ELR (cell line): ENCODE results near the gene GSTA1.
"Not testable (repeated sequence)": the region's sequence is repeated elsewhere in the genome, so short reads cannot be mapped to it uniquely, and the experiment has no call there.

Experiments used
- DNase-seq: peaks from one replicate; pipeline ENCODE4 v3.0.0-alpha.2; 2015; ENCODE audit warnings: low read depth

GSTA1 gene

DNA sequence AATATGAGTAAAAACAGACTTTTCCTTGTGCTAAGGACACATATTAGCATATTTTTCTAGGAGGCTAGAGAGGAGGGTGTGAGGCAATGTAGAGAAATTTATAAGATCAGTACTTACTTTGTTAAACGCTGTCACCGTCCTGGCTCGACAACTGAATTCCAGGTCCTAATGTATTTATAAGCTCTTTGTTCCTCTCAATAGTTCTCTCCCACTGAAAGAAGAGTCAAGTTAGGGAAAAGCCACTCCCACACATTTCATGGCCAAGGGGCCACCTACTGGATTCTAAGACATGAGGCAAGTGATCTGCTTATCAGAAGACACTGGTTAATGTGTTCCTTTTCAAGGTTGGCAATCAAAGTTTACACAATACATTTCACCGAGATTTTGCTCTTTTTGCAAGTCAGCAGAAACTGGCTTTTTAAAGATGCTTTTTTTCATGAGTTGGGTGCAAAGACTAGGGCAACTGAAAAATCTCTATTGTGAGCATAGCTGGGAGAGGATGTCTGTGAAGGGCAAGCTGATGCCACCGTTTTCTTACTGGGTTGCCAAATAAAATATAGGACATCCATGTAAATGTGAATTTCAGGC, at the start of gene GSTA1:
Gene GSTA1 (minus strand): TSS at position 149 of the 588 bp plus-strand sequence. CDS start 4,549 bp downstream, outside the sequence.
- not testable (repeated sequence) for DNase-seq

DNA sequence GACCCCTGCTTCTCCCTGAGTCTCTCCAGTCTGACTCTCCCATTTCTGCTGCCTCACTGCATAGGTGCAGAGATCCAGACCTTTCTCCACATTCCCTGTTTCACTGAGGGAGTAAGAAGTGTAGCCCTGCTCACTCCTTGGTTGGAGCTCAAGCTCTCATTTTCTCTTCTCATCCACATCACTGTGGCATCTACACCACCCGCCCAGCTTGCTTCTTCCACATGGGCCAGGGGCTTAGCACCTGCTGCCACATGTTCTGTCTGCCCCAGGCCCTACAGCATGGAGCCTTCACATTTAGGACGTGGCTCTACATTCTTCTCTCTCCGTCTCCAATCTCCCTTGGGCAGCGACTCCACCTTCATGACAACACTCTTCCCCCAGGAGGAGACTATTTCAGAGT, 45.5 kb upstream of the GSTA1 start:
- DNase-seq = no peak

GRCh38 chr6:52846002-52846401, 42.4 kb upstream of the GSTA1 start:
- DNase-seq = no peak

DNA sequence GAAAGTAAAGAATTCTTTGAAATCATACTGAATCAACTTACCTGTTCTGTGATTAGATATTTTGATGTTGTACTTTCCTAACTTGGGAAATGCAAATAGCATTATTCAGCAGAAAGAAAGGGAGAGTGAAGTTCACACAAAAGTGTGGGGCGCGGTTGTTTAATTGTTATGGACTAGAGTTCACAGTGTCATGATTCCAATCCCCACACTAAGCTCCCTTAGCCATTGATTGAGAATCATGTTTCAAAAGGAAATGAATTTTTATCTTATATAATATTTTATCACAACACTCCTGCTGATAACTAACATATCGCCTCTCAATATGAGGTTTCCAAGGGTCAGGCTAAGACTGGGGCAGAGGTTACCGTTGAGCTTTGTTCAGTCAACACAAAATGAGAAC, 40.0 kb upstream of the GSTA1 start:
- no peak for DNase-seq

GRCh38 chr6:52840763-52841585, 37.4 kb upstream of the GSTA1 start, which contains the start of gene GSTA5:
GSTA5 (minus strand) TSS chr6:52840813.
- no peak for DNase-seq

DNA sequence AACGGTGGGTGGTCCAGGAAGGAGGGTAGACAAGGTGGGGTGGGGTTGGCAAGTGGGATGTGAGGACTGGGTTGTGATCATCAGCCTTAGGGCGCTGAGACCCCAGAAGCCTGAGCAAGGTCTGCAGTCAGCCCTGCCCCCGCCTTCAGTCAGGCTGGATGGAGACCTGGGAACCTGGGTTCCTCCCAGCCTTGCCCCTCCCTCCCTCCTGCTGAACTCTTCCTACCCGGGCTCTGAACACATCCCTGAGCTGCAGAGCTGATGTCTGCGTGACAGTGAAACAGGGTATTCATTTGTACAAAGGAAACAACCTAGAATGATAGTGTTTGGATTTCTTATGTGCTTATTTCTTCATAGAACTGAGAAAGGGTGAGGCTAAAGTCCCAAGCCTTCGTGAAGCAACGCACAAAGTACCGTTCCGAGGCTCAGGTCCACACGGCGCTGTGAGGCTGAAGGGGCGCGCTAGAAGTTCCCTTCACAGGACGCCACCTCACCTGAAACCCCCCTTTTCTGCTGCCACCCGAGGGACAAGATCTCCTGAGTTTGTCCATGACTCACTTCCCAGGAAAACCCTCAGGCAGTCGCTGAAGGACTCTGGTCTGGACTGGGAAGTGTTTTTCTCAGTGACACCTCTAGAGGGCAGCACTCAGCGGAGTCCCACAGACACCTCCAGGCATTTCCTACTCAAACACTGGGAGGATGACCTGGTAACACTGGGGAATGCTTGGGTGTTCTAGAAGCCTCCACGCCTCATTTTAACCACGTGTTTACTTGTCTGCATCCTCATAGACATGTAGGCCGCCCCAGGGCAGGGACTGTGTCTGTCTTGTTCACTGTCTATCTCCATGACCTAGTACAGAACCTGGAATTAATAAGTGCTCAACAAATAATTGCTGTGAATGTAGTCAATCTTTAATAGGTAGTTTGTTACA, 35.8 kb upstream of the GSTA1 start:
- peak; percentile 83 for DNase-seq

- DNase-seq = peak; percentile 34
These were observed 30.9 kb upstream of the GSTA1 start for GRCh38 chr6:52834481-52834880.

GRCh38 chr6:52830869-52831268, 27.3 kb upstream of the GSTA1 start:
- not testable (repeated sequence) for DNase-seq

DNA sequence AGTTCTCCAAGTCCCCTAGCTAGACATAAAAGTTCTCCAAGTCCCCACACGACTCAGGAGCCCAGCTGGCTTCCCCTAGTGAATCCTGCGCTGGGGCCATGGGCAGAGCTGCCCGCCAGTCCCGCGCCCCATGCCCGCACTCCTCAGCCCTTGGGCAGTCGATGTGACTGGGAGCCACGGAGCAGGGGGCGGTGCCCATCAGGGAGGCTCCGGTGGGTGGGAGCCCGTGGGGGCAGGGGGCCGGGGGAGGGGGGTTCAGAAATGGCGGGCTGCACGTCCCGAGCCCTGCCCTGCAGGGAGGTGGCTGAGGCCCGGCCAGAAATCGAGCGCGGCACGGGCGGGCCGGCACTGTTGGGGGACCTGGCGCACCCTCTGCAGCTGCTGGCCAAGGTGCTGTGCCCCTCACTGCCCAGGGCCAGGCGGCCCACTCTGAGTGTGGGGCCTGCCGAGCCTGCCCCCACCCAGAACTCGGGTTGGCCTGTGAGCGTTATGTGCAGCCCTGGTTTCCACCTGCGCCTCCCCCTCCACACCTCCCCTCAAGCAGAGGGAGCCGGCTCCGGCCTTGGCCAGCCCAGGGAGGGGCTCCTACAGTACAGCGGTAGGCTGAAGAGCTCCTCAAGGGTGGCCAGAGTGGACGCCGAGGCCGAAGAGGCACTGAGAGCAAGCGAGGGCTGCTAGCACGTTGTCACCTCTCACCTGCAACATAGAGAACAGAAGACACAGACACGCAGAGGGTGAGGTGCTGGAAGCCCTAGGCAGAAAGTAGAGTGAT, 25.6 kb upstream of the GSTA1 start:
- no peak for DNase-seq

- DNase-seq = not testable (repeated sequence)
These were observed 25.0 kb upstream of the GSTA1 start for GRCh38 chr6:52828621-52829020.

DNA sequence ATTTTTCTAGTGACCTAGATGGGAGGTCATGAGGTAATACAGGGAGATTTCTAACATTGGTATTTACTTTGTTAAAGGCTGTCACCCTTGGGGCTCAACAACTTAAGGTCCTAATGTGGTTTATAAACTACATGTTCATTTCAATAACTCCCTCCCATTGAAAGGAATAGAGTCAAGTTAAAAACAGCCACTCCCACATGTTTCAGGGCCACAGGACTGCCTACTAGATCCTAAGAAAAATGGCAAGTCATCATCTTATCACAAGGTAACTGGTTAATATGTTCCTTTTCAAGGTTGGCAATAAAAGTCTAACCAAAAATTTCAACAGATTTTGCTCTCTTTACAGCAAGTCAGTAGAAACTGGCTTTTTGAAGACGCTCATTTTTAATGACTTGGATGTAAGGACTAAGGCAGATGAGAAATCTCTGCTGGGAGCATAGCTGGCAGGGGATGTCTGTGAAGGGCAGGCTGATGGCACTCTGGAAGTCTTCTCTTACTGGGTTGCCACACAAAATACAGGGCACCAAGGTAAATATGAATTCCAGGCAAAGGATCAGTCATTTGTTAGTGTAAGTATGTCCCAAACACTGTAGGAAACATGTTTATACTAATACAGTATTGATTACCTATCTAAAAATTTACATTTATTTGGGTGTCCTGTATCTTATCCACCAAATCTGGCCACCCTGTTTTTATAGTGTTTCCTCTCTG, 23.6 kb upstream of the GSTA1 start:
- not testable (repeated sequence) for DNase-seq

GRCh38 chr6:52826513-52826912, 22.9 kb upstream of the GSTA1 start:
- no peak for DNase-seq

- DNase-seq = not testable (repeated sequence)
These were observed 22.4 kb upstream of the GSTA1 start for GRCh38 chr6:52825900-52826459.

- not testable (repeated sequence) for DNase-seq
These were observed 21.7 kb upstream of the GSTA1 start for GRCh38 chr6:52825270-52825793.

- DNase-seq = no peak
These were observed 18.2 kb upstream of the GSTA1 start for GRCh38 chr6:52821842-52822241.

GRCh38 chr6:52820198-52820597, 16.6 kb upstream of the GSTA1 start:
- no peak for DNase-seq

GRCh38 chr6:52815167-52816092, 11.8 kb upstream of the GSTA1 start:
- DNase-seq = peak; percentile 64

- not testable (repeated sequence) for DNase-seq
These were observed 10.9 kb upstream of the GSTA1 start for GRCh38 chr6:52814545-52814944.

GRCh38 chr6:52809777-52810176, 6.2 kb upstream of the GSTA1 start:
- not testable (repeated sequence) for DNase-seq
